Airway epithelial cell (primary cell): ENCODE data around the gene C1orf174. TPM values are rescaled to one million over a fixed set of nuclear protein-coding genes. Genes with fewer than 3 reads are reported as not detected.

Experiments used
- total RNA-seq: library from RNA; depleted of rRNA; stranded (reverse); fragments of >200 nt; gene quantifications from 2 replicates; pipeline ENCODE4 v1.2.3, GENCODE V29; 2015

The C1orf174 gene
- 28.6 and 31.5 TPM in 2 replicates for total RNA-seq

DNA sequence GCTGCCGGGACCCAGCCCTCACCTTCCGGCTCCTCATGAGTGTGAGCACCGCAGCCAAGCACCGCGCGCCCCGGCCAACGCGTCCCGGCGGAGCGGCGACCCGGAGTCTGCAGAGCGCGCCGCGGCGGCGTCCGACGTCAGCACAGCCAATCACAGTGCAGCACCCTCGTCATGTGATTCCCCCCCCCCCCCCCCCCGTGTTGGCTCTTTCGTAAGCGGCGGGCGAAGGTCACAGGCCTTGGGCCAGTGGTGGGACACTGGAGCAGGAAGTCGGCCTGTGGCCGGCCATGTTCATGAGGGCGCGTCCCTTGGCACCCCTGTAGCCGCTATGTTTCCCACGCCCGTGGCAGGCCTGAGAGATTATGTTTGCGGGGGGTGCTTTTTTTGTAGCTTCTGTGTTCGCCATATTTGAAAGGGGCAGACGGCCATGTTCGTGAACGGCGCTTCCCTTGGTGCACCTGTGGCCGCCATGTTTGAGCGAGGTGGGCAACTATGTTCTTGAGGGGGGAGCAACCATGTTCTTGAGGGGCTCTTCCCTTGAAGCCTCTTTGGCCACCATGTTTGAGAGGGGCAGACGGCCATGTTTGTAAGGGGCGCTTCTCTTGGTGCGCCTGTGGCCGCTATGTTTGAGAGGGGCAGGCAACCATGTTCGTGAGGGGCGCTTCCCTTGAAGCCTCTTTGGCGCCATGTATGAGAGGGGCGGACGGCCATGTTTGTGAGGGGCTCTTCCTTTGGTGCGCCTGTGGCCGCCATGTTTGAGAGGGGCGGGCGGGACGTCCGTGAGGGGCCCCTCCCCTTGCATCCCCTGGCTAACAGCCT lies at the start of gene C1orf174:
Gene C1orf174, minus strand, starts transcription at position 123 of the 819 bp plus-strand sequence. Its CDS starts 86 bp downstream, at position 37.

DNA sequence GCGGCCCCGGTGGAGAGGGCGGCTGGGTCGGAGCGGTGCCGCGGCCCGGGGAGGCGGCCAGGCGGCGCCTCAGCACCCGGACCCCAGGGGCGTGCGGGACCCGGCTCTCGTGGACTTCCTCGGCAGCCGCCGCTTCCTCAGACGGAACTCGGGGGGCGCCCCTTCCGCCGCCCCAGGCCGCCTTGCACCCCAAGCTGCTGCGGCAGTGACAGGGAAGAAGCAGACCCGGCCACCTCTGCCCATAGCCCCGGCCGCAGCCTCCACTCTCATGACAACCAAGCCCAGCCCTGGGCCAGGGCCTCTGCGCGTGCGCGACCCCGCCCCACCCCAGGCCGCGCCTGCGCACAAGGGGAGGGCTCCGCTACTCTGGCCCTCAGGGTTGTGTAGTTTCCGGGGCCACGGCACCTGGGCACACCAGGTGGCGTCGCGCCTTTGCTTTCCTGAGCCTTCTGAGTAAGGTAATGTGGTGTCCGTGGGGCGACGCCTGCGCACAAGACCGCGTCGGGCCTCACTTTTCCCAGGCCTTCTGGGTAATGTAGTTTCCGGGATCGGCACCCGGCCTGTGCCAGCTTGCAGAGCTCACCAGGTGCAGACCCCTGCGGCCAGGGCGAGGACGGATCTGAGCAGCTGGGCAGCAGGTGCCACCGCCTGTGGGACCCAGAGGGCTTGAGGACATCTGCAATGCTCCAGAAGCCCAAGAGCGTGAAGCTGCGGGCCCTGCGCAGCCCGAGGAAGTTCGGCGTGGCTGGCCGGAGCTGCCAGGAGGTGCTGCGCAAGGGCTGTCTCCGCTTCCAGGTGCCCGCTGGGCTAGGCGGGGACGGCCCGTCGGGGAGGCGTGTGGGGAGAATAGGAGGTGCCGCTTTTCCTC lies 42.9 kb downstream of the C1orf174 start, which contains the start of the genes CEP104 and DFFB:
Gene CEP104, minus strand, starts transcription at position 289 of the 868 bp plus-strand sequence. CDS start 4,804 bp downstream, outside the sequence.
Gene DFFB, plus strand, starts transcription at position 554 of the 868 bp plus-strand sequence. Its CDS starts 128 bp downstream, at position 682.

Other genes with a start within 250 kb of the C1orf174 start
- 6.1 and 9.5 TPM in 2 replicates for gene TP73, start 247.8 kb downstream of the C1orf174 start, total RNA-seq
- gene CCDC27, start 147.8 kb downstream of the C1orf174 start, total RNA-seq: not detected in 2 replicates
- gene SMIM1, start 127.5 kb downstream of the C1orf174 start, total RNA-seq: 0.79 and 3.6 TPM in 2 replicates
- gene LRRC47, start 103.8 kb downstream of the C1orf174 start, total RNA-seq: 40.5 and 50.2 TPM in 2 replicates
- 14.5 and 17.6 TPM in 2 replicates for gene CEP104, start 43.1 kb downstream of the C1orf174 start, total RNA-seq
- gene DFFB, start 42.8 kb downstream of the C1orf174 start, total RNA-seq: 6.5 and 6.9 TPM in 2 replicates